HG03342 (cell line): ENCODE results near the gene SH3BP5L.

Experiments used
- ATAC-seq: cut with Tn5 transposase; IDR thresholded peaks from one replicate; pipeline ENCODE4 v1.9.1; 2021; ENCODE audit warnings: mild to moderate bottlenecking, moderate library complexity; ENCODE audit not compliant: unreplicated experiment

Gene SH3BP5L

DNA sequence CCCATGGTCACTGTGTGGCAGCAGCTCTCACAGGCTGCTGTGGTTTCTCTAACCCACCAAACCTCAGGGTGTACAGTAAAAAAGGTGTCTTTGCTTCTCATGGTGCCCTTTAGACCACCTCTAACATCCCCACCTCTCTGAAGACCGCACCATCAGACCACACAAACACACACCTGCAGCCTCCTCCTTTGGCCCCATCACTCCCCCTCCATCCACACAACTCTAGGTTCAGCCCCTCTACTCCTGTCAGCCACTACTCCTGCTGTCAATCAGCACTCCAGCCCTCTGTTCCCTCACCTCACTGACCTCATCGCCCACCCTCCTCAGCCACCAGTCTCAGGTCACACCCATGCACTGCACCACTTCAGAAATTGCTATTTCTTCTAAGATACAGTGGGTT, 25.7 kb upstream of the SH3BP5L start:
- ATAC-seq = no peak

DNA sequence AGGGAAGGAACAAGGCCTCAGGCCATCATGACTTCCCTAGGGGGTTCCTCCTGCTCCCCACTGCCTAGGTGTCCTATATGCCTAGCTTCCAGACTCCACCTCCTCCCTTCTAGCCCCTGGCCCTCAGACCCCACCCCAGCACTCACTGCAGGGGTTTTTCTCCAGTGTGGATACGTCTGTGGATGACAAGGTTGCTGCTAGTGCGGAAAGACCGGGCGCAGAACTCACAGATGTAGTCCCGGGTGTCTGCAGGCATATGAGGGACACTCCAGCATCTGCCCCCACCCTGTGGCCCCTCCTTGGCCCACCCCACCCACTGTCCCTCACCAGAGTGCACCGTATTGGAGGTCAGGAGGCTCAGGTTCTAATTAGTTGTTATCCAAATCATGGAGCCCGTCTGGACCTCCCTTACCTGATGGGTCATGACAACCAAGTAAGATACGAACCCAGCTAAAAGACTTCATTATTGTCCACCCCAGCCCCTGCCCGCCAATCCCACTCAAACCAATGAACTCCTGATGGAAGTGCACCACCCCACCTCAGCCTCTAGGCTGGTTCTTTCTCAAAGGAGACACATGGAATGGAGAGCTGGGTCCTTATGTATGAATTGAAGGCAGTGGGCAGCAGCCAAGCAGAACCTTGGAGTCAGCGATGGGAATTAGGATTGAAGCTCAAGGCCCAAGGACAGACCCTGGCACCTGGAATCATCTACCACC, 25.0 kb upstream of the SH3BP5L start:
- no peak for ATAC-seq

DNA sequence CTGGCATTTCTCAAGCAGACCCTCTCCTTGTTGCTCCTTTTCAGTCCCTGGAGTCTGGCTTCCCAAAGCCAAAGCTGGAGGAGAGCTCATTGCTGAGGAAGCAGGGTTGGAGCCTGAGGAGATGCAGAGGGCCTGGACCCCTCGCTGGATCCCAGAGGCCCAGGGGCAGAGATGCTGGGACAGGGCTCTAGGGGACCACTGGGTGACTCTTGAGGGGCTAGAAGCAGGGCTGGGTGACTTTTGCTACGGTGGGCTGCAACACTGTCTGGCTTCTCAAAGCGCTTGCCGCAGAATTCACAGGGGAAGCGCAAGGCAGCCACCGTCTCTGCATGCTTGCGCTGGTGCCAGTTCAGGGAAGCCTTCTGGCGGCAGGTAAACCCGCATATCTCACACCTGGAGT, 24.4 kb upstream of the SH3BP5L start:
- no peak for ATAC-seq

DNA sequence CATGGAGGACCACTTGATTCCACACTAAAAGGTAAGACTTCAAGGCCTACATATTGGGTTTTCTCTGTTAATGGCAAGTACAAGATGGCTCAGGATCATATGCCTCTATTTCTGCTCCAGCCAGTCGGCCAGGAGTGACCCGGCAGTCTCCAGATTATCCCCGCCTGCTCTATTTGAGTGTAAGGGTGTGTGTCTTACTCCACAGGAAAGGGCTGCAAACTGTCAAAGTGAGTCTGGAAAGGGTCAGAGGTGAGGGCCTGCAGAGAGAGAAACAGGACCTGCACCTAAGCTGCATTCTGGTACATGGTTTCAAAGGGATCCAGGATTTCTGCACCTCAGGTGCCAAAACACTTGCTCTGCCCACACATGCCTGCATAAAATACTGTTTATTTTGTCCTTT, 23.9 kb upstream of the SH3BP5L start:
- ATAC-seq = no peak

DNA sequence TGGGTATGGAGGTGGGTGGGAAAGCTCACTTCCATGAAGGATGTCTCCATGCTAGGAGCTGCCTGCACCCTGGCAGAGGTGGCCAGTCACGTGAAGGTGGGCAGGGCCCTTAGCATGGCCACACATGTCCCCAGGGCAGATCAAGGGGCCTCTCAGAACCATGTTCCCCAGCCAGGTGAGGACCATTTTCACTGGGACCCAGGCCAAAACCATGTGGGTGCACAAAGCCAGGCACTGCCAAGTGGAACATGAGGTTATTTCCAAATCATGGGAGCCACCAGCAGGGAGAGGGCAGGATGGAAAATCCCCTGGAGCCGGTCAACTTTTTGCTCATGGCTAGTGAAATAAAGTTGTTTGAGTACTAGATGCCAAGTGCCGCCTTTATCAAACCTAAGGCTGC, 23.4 kb upstream of the SH3BP5L start:
- ATAC-seq = no peak

DNA sequence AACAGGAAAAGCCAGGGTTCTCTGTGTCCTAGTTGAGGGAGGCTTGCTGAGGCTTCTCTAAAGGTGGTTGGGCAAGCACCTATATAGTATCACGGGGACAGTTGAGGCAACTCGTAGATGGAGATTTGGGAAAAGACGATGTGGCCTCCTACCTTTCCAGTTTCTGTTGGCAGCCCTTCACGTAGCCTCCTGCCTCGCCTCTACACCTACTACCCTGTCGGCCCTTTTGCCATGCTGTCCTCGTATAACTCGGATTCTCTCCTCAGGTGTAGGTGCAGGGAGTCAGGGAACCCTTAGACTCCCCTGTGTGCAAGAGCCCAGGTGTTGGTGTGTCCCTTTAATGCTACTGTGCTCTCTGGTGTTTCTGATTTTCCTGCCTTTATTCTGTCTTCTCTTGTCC, 22.9 kb upstream of the SH3BP5L start:
- ATAC-seq = no peak

DNA sequence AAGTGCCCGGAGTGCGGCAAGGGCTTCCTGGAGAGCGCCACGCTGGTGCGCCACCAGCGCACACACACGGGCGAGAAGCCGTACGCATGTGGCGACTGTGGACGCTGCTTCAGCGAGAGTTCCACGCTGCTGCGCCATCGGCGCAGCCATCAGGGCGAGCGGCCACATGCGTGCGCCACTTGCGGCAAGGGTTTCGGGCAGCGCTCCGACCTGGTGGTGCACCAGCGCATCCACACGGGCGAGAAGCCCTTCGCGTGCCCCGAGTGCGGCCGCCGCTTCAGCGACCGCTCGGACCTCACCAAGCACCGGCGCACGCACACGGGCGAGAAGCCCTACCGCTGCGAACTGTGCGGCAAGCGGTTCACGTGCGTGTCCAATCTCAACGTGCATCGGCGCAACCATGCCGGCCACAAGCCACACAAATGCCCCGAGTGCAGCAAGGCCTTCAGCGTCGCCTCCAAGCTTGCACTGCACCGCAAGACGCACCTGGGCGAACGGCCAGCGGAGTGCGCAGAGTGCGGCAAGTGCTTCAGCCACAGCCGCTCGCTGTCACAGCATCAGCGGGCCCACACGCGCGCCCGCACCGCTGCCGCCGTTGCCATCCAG, 22.3 kb upstream of the SH3BP5L start:
- no peak for ATAC-seq

DNA sequence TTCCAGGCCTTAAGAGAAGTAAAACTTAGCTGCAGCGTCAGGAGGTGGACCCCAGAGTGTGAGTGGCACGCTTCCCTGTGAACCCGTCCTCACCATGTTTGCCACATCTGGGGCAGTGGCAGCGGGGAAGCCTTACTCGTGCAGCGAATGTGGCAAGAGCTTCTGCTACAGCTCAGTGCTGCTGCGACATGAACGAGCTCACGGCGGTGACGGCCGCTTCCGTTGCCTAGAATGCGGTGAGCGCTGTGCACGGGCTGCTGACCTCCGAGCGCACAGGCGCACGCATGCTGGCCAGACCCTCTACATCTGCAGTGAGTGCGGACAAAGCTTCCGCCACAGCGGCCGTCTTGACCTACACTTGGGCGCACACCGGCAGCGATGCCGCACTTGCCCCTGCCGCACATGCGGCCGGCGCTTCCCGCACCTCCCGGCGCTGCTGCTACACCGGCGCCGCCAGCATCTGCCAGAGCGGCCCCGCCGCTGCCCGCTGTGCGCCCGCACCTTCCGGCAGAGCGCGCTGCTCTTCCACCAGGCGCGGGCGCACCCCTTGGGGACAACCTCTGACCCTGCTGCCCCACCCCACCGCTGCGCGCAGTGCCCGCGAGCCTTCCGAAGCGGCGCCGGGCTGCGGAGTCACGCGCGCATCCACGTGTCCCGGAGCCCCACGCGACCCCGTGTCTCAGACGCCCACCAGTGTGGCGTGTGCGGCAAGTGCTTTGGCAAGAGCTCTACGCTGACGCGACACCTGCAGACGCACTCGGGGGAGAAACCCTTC, 21.7 kb upstream of the SH3BP5L start:
- ATAC-seq = no peak

DNA sequence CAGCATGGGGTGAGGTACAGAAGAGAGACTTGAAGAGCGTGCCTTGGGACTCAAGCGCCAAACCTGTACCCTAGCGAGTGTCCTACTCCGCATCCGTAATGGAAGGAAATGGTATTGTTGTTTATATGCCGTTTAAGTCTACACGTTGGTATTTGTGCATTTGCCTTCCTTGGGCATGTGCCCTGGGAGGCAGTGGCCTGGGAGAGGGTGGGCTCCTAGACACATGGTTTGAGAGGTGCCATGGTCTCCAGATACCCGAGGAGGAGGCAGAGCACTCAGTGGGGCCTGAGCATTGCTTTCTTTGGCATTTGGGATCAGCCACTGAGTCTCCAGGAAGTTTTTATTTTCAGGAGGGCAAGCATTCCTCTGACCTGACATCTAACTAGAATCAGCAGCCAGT, 18.8 kb upstream of the SH3BP5L start:
- no peak for ATAC-seq

DNA sequence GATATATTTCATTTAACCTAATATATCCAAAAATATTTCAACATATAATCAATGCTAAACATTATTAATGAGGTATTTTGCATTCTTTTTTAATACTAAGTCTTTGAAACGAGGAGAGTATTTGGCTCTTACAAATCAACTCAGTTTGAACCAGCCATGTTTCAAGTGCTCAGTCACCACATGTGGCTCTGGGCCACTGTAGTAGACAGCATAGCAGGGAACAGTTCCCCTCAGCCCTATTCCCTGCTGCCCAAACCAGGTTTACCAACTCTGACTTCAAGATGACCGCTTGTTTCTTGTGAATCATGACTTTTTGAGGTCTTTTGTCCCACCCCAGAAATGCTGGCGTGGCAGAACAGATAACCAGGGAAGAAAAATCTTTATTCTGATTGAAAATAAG, 18.0 kb upstream of the SH3BP5L start:
- ATAC-seq = no peak

DNA sequence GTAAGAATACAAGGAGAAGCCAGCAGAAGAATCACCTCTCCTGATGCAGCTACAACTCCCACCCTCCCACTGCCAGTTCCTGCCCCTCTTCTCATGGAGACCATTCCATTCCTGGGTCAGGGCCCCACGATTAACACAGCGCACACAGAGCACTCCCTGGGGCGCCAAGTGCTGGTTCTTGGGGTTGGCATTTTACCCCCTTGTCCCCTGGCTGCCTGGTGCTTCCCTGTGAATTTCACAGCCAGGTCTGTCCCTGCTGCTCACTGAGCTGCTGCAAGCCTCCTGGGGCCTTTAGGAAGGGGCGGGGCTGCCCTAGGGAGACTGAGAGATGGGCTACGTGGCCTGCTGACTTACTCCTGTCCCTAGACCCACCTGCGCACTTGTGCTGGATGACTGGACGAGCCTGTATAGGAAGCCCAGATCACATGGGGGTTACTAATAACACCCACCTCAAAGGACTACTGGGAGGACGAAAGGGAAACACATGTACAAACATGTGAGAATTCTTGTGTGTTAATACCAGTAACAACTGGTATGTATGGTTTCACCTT, 17.1 kb upstream of the SH3BP5L start:
- ATAC-seq = peak; percentile 16

DNA sequence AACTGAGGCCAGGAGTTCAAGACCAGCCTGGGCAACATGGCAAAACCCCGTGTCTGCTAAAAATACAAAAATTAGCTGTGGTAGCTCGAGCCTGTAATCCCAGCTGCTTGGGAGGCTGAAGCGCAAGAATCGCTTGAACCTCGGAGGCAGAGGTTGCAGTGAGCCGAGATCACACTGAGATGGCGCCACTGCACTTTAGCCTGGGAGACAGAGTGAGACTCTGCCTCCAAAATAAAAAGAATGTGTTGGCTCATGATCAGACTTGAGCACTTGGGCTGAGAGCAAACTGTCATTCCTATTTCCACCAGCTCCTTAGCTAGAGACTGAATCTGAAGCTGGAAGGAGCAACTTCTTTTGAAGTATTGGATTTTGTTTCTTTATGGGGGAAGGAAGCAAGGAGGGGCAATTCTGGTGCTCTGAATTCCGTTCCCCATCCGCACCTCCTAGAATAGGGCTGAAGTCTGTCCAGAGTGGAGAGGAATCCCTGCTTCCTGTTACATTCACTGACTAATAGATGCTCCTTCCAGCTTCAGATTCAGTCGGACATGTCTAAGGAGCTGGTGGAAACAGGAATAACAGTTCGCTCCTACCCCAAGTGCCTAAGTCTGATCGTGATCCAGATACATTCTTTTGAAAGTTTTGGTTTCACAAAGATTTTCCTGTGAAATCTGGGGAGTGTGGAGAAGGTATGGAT, 16.1 kb upstream of the SH3BP5L start:
- ATAC-seq = no peak

DNA sequence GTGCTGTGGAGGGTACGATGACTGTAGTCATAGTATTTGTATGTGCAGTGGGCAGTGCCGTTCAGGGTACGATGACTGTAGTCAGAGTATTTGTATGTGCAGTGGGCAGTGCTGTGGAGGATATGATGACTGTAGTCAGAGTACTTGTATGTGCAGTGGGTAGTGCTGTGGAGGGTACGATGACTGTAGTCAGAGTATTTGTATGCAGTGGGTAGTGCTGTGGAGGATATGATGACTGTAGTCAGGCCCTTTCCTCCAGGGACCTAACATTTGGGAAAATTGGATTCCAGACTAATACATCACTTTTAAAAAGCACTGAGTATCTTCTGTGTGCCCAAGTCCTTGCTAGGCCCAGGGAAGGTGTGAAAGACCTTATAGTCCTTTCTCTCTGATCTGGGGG, 15.2 kb upstream of the SH3BP5L start:
- no peak for ATAC-seq

DNA sequence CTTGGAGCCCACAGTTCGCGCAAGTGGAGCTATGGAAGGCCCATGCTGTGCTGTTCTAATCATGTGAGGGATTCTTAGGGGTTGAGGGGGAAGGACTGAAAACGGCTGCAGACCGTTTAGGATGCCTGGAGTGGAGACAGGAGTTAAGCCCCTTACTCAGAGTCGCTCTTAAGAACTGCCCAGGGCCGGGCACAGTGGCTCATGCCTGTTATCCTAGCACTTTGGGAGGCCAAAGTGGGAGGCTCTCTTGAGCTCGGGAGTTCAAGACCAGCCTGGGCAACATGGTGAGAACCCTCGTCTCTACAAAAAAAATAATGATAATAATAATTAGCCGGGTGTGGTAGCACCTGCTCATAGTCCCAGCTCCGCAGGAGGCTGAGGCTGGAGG, 13.4 kb upstream of the SH3BP5L start:
- no peak for ATAC-seq

DNA sequence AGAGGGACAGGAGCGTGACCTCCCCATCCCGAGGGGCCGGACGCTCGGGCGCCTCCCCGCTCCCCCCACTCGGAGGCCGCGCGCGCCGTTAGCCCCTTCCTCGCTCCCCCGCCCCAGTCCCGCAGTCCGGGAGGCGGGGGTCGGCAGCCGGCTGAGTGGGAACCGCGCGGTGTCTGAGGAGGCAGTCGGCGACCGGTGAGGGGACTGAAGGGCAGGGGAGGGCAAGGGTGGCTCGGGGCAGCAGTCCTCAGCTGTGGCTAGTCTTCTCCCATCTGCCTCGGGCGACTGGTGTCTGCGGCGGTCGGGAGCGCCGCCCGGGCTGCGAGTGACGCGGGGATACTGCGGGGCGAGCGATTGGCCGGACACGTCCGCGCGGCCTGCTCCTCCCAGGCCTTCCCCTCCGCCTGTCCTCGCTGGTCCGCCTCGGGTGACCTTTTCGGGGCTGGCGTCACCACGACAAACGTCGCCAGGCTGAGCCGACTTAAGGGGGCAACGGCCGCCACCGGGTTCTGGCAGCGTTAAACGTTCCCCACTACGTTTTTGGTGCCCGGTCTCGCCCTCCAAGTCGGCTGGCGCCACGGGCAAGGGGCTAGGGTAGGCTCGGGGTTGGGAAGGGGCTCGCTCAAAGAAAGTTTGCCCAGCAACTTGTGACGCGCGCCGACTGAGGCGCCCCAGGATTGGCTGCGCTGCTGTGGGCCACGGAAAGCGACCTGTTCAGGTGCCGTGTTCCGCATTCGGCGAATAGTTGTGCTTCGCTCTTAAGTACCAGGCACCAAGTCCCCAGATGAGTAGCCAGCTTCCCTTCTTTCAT, 12.8 kb upstream of the SH3BP5L start:
- ATAC-seq = peak; percentile 57

DNA sequence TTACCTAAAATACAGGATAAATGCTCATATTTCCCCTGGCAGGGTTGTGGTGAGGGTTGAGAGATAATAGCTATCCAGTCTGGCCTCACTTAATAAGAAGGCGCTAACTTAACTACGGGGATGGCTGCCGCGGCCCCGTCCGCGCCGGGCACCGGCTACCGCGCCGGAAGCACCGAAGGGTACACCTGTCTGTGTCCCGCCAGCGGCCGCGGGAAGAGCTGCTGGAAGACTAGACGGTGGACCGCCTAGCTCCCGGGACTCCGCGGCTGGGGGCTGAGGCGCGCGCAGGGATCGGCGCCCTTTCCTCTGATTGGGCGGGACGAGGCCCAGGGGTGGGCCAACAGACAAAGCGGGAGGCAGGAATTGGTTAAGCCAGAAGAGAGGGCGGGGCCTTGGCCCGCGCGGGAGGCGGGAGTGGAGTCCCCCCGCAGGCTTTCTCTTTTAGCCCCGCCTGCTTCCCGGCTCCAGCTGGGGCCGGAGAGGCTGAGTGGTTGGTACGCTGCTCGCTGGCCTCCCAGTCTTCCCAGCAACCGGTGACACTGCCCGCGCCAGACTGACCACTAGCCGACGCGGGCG, 12.2 kb upstream of the SH3BP5L start, which contains the start of gene ZNF672:
ZNF672 (plus strand) TSS at position 444 of the 576 bp plus-strand sequence. CDS start 9,051 bp downstream, outside the sequence.
- peak; percentile 84 for ATAC-seq

DNA sequence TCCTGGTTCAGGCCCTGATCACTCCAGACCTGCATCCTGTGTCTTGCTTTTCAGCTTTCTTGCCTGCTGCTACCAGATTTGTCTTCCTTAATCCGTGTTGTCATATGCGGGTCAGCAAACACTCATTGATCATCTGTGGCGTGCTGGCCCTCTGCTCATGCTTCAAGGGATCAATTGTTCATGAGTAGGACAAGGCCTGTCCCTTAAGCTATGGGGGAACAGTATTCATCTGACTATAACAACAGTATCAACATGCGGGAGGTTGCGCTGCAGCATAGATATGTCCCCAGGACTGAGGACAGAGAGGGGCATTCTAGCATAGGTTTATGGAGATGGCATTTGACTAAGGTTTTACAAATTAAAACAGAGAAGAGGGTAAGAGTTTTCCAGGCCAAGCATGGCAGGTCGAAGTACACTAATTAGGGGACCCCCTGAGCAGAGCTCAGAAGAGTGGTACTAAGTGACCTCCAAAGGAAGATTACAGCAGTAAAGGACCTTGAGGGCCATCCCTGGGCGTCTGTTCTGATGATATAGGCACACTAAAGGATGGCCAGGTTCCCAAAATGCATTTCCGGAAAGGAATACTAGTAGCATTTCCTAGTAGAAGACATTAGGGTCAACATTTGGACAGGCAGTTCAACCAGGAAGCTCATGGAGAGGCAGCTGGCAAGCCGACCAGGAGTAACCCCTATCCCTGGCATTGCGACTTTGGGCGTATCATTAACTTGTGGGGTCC, 11.5 kb upstream of the SH3BP5L start:
- ATAC-seq = no peak

DNA sequence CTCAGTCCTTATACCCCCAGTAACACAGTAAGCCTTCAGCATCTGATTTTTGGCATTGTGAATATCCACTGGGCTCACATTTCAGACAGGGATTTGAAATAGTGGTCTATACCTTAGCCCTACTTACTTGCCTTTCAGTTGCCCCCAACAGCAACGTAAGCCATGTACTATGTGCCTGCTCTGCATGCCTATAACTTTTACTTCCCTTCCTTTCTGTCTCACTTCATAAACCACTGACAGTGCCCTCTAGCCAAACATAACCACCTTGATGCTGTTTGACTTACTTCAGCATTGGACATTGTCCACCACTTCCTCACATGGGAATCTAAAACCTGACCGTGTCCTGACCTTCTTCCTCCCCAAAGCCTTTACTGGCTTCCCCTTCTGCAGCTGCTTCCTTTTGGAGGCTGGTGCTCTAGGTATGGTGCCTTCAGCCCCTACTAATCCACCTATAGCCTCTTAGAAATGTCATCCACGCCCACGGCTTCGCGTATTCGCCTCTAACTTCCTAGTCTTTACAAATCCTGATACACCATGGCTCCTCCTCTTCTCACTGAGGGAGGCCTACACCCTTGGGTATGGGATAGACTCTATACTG, 8.7 kb upstream of the SH3BP5L start:
- ATAC-seq = no peak

DNA sequence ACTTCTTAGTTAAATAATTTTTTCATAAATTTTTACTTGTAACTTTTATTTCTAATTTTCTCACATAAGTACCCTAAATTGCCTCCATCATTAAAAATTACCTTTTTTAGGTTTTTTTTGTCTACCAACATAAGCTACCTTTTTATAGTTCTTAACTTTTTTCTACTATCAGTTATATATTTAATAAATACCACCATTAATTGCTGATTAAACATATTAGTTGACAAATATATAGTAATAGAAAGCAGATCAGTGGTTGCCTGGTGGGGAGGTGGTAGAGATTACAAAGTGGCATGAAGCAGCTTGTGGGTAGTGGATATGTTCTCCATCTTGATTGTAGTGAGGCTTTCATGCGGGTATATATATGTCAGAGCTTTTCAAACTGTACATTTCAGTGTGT, 6.1 kb upstream of the SH3BP5L start:
- ATAC-seq = no peak
